NCI-H82 (cell line): ENCODE measurements around the gene ZNF610.

Experiments
- DNase-seq: peaks from one replicate; lab custom pipeline; 2025; lab: John Stamatoyannopoulos, UW

Gene ZNF610

DNA sequence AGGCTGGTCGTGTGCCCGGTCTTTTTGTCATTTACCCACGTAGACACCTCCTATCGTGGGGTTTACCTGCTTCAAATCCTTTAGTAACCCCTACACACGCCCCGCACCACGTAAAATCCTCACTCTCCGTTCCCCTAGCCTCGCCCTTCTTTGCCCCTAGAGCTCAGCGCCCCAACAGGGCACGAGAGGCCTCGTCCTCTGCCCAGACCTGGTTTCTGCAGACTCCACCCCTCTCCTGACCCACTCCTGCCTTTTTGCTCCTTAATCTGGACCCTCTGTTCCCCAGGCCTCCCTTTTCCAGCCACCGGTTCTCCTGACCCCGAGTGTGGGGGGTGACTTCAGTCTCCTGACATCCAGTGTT is 62.0 kb downstream of the ZNF610 start:
- DNase-seq = peak; percentile 22

DNA sequence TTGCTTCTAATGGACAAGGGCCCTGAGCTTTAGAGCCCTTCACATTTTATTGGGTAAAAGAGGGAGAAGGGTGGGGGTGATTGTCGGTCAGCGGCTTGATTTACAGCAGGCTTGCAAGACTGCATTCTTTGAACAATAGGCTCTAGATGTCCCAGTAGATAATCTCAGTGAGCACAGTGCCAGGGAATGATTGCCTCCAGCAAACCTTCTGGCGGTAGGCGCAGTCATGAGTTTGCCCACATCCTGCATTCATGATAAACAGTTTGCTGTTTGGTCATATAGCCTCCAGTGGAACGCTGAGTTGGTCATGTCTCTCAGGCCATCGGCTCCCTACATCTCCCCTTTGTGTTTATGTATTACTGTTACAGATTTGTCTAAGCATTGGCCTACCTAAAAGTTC is 74.2 kb downstream of the ZNF610 start:
- no peak for DNase-seq

DNA sequence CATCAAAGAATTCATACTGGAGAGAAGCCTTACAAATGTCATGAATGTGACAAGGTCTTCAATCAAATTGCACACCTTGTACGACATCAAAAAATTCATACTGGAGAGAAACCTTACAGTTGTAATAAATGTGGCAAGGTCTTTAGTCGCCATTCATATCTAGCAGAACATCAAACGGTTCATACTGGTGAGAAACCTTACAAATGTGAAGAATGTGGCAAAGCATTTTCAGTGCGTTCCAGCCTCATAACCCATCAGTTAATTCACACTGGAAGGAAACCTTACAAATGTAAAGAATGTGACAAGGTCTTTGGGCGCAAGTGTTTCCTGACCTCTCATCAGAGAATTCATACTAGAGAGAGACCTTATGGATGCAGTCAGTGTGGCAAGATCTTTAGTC is 79.7 kb downstream of the ZNF610 start:
- no peak for DNase-seq
